GM19099 (cell line): Measurements from ENCODE around the gene LRRC75A.

Experiments used
- POLR2A ChIP-seq: IDR thresholded peaks from 3 replicates; pipeline ENCODE4 v1.6.1; 2011; ENCODE audit warnings: low read depth; ENCODE audit not compliant: insufficient read length; ENCODE audit errors: extremely low read depth

The LRRC75A gene

GRCh38 chr17:16419074-16419928 is 72.7 kb downstream of the LRRC75A start:
- no peak for TF ChIP-seq POLR2A

- TF ChIP-seq POLR2A, result no peak
Measured at GRCh38 chr17:16418685-16419068, 73.3 kb downstream of the LRRC75A start.

- no peak for TF ChIP-seq POLR2A
Measured at GRCh38 chr17:16417896-16418684, 73.9 kb downstream of the LRRC75A start.

GRCh38 chr17:16417399-16417798 is 74.6 kb downstream of the LRRC75A start:
- no peak for TF ChIP-seq POLR2A

GRCh38 chr17:16415031-16415924 is 76.7 kb downstream of the LRRC75A start, which contains the start of gene TRPV2:
TRPV2 (plus strand) TSS chr17:16415571; CDS start chr17:16417669, 2,098 bp downstream.
- peak; percentile 63 for TF ChIP-seq POLR2A

GRCh38 chr17:16407911-16408588 is 83.9 kb downstream of the LRRC75A start:
- peak; percentile 57 for TF ChIP-seq POLR2A

- peak; percentile 31 for TF ChIP-seq POLR2A
Measured at GRCh38 chr17:16406742-16407674, 85.0 kb downstream of the LRRC75A start.

- TF ChIP-seq POLR2A, result no peak
Measured at GRCh38 chr17:16398270-16399267, 93.4 kb downstream of the LRRC75A start.
